OCI-LY1 (cell line): ENCODE results near the gene DESI2.
"Not testable (repeated sequence)": the region's sequence is repeated elsewhere in the genome, so short reads cannot be mapped to it uniquely, and the experiment has no call there.

Experiments used
- CTCF ChIP-seq: fragments of 200-600 bp; sonication (generic), shearing (Covaris generic); IDR thresholded peaks from 2 replicates; pipeline ENCODE4 v1.5.1; 2017; ENCODE audit warnings: mild to moderate bottlenecking, antibody characterized with exemption, low read length, moderate library complexity, mixed read lengths
- EZH2 ChIP-seq: fragments of 200-600 bp; sonication (generic), shearing (Covaris generic); IDR thresholded peaks from 2 replicates; pipeline ENCODE4 v1.8.0; 2017; ENCODE audit warnings: borderline replicate concordance, mixed run types, mild to moderate bottlenecking, antibody characterized with exemption, low read length, moderate library complexity, mixed read lengths

GRCh38 chr1:244666672-244667418 lies 13.9 kb downstream of the DESI2 start:
- TF ChIP-seq CTCF, EZH2: not testable (repeated sequence)
